GM21423 (cell line): ENCODE measurements around the gene EHD3.
"Not testable (repeated sequence)": the region's sequence is repeated elsewhere in the genome, so short reads cannot be mapped to it uniquely, and the experiment has no call there.

Experiments
- ATAC-seq: cut with Tn5 transposase; IDR thresholded peaks from one replicate; pipeline ENCODE4 v1.9.1; 2021; ENCODE audit warnings: mild to moderate bottlenecking, moderate library complexity; ENCODE audit not compliant: unreplicated experiment

EHD3 gene

DNA sequence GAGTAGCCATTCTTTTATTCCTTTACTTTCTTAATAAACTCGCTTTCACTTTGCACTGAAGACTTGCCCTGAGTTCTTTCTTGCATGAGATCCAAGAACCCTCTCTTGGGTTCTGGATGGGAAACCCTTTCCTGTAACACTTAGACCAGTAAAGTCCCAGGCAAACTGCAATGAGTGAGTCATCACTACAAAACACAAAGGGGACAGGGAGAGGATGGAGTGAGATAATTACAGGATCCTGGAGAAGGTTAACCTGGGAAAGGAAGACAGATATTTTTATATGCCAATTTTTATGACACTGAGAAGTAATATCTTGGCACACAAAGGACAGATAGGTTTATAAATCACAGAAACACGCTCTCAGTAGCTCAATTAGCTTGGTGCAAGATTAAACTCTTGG, 48.7 kb downstream of the EHD3 start:
- no peak for ATAC-seq

DNA sequence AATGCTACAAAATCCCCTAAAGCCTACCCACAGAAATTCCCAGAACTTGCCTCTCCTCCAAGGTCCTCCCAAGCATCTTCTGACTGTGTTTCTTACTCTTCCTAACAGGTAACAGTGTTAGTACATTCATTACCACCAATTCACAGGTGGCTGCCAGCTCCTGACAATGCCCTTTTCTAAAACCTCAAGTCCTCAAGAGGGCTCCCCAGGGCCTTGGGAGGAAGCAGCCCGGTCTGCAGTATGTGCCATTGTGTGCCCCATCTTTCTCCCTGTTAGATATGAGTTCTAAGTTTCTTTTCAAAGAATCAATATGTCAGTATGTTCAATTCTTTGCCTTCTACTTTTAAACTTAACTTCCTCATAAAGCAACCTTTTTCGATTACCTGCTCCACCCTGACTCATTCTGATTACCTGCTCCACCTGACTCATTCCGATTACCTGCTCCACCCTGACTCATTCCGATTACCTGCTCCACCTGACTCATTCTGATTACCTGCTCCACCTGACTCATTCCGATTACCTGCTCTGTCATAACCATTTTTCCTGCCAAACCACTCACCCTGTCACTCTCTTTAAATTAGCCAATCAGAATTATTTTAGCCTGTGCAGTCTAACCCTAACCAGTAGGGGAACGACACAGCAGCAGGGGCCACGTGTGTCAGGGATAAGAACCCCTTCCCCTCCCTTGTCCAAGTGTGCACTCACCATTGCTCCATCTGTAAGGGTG, 49.4 kb downstream of the EHD3 start:
- ATAC-seq, result not testable (repeated sequence)

DNA sequence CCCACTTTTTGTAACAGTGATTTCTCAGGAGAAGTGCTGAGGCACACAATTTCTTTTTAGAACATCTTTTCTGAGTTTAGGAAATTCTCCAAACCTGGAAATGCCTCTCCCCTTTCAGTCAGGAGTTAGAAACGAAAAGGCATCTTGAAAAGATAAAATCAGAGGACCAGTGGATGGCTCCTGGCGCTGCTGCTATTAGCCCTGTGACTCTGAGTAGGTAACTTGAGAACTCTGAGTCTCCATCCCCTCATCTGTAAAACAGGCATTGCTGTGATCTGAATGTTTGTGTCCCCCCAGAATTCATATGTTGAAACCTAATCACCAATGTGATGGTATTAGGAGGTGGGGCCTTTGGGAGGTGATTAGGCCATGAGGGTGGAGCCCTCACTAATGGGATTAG, 50.2 kb downstream of the EHD3 start:
- no peak for ATAC-seq

DNA sequence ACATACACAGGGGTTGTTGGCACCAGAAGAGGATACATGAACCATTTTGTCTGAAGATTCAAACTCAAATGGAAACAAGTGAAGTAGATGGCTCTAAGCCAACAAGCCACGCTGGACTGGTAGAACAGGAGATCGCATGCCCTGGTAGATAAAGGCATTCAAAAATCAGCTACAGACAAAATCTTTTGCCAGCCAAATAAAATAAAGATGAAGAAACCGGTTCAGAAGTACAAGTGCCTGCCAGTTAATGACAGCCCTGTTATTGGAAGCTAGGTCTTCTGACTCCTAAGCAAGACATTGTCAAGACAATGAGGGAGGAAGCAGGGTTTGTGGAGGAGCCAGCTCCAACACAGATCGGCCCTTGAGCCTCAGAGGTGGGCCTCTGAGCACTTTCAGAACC, 52.3 kb downstream of the EHD3 start:
- ATAC-seq, result no peak

DNA sequence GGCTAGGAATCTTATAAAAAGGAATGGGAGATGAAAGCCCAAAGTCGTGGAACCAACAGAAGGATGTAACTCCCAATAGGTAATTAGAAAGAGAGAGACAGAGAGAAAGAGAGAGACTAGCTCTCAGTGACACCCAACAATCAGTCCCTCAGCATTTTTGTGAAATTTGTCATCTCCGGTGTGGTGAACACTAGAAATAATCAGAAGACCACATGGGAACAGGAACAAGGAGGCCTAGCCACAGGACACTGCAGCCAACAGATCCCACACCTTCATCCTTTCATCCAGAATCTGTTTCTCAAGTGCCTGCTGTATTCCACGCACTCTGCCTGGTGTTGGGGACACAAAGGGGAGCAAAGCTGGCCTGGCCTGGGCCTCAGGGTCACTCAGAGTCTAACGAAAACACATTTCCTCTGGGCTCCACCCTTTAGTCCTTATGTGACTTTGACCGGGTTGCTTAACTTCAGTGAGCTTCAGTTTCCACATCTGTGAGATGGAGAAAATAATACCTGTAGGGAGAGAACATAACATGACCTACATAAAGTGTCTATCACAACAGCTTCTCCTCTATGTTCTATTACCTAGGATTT, 53.1 kb downstream of the EHD3 start:
- no peak for ATAC-seq

DNA sequence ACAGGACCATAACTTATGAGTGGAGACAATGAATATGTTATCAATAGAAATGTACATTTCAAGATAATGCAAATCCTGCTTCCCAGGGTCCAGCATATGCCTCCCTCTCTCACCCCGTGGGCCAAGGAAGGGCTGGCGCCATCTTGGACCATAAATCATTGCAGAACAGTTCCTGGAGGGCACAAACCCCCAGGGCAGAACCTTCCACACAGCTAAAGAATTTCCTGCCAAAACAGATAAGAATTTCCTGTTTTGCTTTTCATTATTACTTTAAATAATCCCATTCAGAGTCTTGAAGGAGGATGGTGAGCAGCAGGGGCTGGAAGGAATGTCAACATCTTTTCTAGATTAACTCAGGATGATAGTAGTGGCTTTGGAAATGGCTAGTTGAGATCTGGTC, 53.7 kb downstream of the EHD3 start:
- ATAC-seq, result no peak

DNA sequence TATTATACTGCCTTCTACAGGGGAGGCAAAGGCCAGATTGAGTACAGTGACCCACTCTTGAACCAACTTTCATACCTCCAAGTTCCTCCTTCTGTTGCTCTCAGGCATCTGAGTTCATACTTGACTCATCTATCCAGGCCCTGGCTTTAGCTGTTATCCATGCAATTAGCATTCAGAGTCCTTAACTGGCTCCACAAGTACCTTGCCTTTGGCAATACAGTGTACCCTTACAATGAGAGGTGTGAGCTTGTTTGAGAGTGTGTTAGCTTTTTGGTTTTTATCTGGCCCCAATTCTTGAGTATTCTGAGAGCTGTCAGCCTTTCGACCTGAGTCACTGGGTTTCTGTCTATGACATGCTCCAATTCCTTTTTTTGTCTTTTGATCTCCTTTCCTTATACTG, 60.2 kb downstream of the EHD3 start:
- no peak for ATAC-seq

DNA sequence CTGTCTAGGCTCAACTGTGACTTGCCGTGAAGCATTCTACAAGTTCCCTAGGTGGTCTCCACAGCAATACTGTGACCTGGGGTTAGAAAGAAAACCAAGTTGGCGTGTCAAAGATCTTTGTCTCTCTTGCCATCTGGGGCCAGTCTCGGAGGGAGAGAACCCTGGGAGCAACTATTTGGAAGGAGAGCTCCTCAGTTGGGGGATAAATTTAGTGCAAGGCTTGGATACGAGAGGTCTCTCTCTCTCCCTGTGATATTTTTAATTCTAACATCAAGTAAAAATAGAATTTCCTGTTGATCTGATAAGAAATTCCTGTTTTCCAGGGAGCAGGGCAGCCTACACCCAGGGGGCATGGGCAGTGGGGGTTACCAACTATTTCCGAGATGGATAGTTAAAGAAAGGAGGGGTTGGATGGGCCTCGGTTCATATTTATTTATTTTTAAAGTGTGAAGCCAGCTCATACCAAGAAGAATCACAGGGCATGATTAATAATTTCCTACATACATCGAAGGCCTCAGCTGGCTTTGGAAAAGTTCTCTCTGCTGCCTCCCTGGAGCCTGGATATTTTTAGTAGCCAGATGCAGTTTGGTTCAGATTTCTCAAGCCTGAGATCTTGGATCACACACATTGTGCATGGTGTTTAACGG, 62.8 kb downstream of the EHD3 start:
- ATAC-seq, result no peak

DNA sequence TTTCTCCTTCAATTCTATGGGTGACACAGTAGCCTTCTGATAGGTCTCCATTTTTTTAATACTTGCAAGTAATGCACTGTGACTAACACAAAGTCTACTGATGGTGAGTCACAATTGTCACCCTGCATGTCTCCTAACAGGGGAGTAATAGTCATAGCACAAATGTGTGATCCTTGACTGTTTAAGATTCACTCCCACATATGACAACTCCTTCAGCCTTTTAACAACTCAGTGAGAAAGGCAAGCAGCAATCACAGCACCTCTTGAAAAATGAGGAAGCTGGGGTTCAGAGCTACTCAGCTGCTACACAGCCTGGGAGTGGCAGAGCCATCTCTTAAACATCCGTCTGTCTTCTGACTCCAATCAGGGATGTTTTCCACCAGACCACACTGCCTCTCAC, 63.8 kb downstream of the EHD3 start:
- no peak for ATAC-seq

DNA sequence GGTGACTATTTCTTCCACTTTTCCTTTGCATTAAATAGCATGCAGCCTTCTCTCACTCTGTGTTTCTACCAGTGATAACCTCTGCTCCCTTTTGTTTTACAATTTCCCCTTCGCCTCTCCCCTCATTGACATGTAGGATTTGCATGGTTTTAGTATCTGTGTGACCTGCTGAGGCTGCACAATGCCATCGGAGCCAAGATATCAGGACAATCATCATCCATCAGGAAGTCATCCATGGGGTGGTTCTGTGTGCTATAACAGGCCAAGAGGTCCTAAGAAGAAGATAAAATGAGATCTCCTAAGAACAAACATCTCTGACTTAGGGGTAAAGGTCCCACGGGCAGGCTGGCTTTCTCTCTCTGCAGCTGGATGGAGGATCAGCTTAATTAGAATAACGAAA, 65.6 kb downstream of the EHD3 start:
- no peak for ATAC-seq

DNA sequence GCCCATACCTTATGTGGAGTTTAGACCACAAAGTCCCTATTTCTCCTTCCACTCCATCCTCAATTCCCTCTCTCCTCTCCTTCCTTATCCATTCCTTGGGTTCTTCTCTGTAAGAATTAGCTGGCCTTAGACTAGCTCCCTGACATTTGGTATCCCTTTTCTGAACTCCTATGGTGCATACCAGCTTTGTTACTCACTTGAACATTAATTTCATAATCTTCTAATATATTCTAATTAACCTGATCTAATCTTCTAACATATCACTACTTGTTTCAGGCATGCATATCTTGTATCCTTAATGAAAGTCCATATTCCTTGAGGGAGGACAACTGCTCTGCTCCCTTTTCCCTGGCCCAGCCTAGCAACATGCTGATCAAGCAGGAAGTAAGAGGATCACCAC, 66.4 kb downstream of the EHD3 start:
- no peak for ATAC-seq

DNA sequence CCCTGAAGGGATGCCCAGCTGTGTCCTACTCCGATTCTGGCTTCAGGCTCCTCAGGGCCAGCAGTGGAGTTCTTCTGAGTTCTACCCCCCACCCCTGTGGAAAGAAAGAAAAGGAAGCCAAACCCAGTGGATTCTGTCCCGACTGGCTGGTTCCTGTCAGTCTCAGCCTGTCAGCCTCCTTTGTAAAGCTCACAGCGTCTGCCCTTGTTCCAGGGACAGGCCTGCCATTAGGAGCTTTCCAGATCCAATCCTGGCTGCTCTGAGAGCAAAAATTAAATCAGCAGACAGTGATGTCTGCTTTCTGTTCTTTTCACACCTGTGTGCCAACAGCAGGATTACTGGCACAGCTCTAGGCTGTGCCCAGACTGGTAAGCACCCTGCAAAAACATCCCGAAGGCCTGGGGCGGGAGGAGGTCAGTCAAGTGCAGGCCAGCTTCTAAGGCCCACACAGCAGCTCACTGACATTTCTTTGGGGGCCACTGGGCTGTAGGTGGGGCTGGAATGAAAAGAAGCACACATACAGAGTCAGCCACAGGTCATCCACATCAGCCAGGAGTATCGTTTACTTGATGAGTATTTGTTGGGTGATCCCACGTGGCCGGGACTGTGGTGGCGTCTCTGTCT, 69.1 kb downstream of the EHD3 start:
- no peak for ATAC-seq

DNA sequence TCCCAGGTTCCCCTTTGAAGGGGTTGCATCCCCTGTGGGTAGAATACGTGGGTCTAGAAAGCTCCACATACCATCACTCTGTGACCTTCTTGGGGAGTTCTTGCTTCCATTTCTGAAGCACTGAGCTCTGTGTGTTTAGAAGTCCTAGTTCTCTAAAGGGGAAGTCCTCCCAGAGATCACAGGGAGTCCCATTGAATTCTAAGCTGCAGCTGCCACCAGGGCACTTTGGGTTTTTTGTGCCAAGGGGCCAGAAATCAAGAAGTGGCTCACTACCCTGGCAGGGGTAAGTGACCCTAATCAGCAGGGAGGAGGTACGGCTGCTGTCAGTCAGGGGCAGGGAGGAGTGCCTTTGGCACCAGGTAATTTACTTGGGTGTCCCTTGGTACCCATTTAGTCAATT, 70.9 kb downstream of the EHD3 start:
- no peak for ATAC-seq

DNA sequence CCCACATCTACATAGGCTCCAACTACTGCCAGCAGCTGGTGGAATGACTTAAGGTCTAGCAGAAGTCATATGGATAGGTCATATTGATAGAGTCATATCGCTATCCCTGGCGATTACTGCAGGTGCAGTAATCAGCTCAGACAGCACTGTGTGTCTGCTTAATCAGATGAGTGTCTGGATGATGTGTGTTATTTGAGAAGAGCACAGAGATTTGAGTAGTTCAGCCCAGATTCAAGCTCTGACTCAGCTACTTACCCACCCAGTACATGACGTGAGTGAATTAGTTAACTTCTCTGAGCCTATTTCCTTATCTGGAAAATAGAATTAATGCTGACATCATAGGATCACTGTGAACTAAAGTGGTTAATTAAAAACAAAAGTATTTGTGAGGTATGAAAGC, 78.9 kb downstream of the EHD3 start:
- no peak for ATAC-seq

DNA sequence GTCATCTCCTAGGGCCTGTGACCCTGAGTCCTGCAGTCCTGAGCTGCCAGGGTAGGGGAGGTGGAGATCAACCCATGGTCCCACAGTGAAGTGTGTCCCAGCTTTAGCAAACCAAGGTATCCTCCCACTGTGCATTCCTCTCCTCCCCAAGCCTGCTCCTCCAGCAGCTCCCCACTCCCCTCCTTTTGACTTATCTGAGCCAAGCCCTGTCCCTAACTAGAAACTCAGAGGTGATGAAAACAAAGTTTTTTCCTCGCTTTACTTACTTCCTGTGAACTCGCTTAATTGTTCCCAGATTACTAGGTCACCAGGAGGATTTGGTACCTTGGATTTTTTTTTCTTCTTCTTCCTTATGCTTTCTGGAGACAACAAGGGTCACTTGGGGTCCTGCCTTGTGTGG, 80.8 kb downstream of the EHD3 start:
- no peak for ATAC-seq

DNA sequence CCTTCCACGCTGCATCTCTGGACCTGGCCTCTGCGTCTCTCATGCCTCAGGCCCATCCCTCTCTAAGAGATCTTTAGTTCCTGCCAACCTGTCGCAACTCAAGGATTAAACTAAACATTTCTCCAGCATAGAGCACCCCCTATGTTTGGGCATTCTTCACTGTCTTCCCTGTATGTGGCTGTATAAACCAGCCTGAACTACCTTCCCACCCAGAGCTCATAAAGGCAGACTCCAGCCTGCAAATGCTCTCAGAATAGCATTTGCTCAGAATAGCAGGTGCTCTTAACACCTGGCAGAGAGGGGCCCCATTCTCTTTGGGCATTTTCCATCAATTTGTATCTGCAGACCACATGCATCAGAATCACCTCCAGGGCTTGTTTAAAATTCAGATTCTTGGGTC, 83.4 kb downstream of the EHD3 start:
- ATAC-seq, result no peak

DNA sequence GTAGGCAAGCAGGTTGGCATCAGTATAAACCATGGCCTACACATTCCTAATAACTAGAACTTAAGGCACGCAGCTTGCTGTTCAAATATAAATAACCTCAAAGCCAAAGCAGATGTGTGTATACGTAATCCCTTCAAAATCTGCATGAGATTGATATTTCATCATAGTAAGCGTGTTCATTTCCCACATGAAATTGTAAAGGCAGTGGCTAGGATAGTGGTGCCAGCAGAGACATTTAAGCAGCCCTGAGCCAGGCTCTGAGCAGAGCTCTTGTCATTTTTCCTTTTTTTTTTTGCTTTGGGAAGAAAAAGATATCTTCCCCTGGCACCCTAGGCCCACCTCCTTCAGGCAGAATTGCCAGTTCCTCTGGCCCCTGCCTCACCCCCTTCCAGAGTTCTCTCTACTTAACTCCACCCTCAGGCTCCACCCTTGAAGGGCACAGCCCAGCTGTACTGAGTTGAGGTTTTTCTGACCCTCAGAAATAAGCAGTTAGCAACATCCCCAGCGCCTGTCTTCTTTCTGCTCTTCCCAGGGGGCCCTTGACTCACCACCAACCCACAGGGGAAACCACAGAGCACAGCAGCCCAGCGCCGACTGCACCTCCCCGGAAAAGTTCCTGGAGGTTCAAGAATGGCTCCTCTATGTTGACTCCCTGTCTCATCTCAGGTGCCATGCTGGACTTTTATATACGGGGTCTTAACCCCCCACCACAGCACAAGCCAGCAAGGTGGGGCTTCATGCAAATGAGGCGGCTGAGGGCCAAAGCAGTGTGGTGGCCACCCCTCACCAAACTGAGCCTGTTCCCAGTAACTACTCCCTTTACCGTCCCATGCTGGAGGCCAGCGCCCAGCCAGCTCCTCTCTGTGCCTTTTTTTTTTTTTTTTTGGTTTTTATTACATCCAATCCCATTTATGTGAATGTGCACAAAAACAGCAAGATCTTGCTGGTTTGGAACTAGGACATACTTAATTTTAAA, 84.7 kb downstream of the EHD3 start:
- peak; percentile 67 for ATAC-seq
